ENCODE results near the gene DIPK1B.

Gene DIPK1B

GRCh38 chr9:136686794-136687711 lies 25.3 kb upstream of the DIPK1B start, which contains the start of gene AGPAT2 (continued):
- 0 out of 2 replicates have a peak, but pooled peaks have one; percentile 23 for TF ChIP-seq ZNF146 (tag by site-specific recombination; IDR thresholded peaks at IDR 0.05)
- no peak for TF ChIP-seq PRDM6 (tag by site-specific recombination; IDR thresholded peaks at IDR 0.05)
- TF ChIP-seq SALL2 (tag by site-specific recombination; IDR thresholded peaks at IDR 0.05; ENCODE audit: borderline replicate concordance): no peak
- TF ChIP-seq ZNF148 (tag by site-specific recombination; IDR thresholded peaks at IDR 0.05; ENCODE audit: borderline replicate concordance): no peak
- no peak for TF ChIP-seq ZNF157 (tag by site-specific recombination; IDR thresholded peaks at IDR 0.05)
- TF ChIP-seq IKZF3 (tag by site-specific recombination; IDR thresholded peaks at IDR 0.05): peak; percentile 59
- TF ChIP-seq YY1 (tag by site-specific recombination; IDR thresholded peaks at IDR 0.05): 0 out of 2 replicates have a peak, but pooled peaks have one; percentile 28
- no peak for TF ChIP-seq ZNF280D (tag by site-specific recombination; IDR thresholded peaks at IDR 0.05)
- no peak for TF ChIP-seq ZNF391 (tag by site-specific recombination; IDR thresholded peaks at IDR 0.05; ENCODE audit: borderline replicate concordance, low read depth)
- TF ChIP-seq ZNF548 (tag by site-specific recombination; IDR thresholded peaks at IDR 0.05): no peak
- no peak for TF ChIP-seq ZNF24 (tag by site-specific recombination; IDR thresholded peaks at IDR 0.05)
- peak; percentile 73; the same call in 1 of the 2 replicates for TF ChIP-seq ZSCAN5A (tag by site-specific recombination; IDR thresholded peaks at IDR 0.05)
- no peak for TF ChIP-seq ZNF664 (tag by site-specific recombination; IDR thresholded peaks at IDR 0.05)
- TF ChIP-seq ZNF623 (tag by site-specific recombination; IDR thresholded peaks at IDR 0.05): no peak
- TF ChIP-seq ZNF704 (tag by site-specific recombination; IDR thresholded peaks at IDR 0.05): no peak
- TF ChIP-seq HOXD13 (CRISPR knock-in tag; IDR thresholded peaks at IDR 0.05; ENCODE audit: borderline replicate concordance): no peak
- no peak for TF ChIP-seq TRIM28 (IDR thresholded peaks at IDR 0.05; ENCODE audit: borderline replicate concordance, low read length)
- TF ChIP-seq ZNF114 (tag by site-specific recombination; IDR thresholded peaks at IDR 0.05): no peak
- TF ChIP-seq ZNF521 (tag by site-specific recombination; IDR thresholded peaks at IDR 0.05): no peak
- TF ChIP-seq ZBTB20 (tag by site-specific recombination; IDR thresholded peaks at IDR 0.05): peak; percentile 67; the same call in 1 of the 2 replicates
- TF ChIP-seq ZNF169 (tag by site-specific recombination; IDR thresholded peaks at IDR 0.05): no peak
- TF ChIP-seq ZNF184 (tag by site-specific recombination; IDR thresholded peaks at IDR 0.05): no peak
- TF ChIP-seq ZNF10 (tag by site-specific recombination; IDR thresholded peaks at IDR 0.05): no peak
- no peak for TF ChIP-seq ZNF23 (tag by site-specific recombination; IDR thresholded peaks at IDR 0.05; ENCODE audit: borderline replicate concordance)
- no peak for TF ChIP-seq ZNF837 (tag by site-specific recombination; IDR thresholded peaks at IDR 0.05)
- TF ChIP-seq ZBTB49 (tag by site-specific recombination; IDR thresholded peaks at IDR 0.05; ENCODE audit: low read depth): no peak
- peak; percentile 68 for TF ChIP-seq ZNF596 (tag by site-specific recombination; IDR thresholded peaks at IDR 0.05)

Measured in HEK293 (cell line).